Measurements from ENCODE around the gene ATXN7L1.
A peak's percentile ranks its signal among the peaks of the same experiment; 100 is the strongest.

The ATXN7L1 gene

DNA sequence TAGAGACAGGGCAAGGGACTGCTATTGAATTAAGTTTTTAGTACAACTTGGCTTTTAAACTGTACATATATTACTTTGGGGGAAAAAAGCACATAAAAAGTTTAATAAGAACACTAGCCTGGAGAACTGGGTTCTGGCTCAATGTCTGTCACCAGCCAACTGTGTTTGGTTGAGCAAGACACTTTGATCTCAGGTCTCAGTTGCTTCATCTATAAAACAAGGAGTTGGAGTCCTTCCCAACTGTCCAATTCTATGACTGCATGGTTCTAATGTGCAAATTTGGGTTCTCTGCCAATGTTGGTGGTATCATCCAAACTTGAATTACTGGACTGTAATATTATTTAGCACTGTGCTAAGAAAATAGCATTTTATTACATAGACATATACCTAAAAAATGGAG is 50.3 kb downstream of the ATXN7L1 start:
- DNase-seq: no peak

GRCh38 chr7:105825371-105825770 is 51.0 kb downstream of the ATXN7L1 start:
- no peak for DNase-seq

DNA sequence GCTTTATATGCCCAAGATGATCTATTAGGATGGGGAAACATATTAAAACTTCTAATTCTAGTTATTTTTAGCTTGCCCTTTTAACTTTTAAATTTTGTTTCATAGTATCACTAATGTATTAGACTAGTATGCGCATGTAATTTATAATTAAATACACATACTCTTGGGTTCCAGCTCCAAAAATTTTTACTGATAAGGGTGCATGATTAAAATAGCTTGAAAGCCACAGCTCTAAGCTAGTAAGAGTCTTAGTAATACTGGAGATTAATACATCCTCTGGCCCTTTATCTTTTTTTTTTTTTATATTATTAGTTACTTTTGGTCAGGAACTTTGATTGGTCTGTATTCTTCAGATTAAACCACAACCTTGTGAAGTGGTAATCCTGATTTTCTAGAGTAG is 53.6 kb downstream of the ATXN7L1 start:
- DNase-seq: no peak

- no peak for DNase-seq
These were observed 54.9 kb downstream of the ATXN7L1 start for GRCh38 chr7:105821527-105821926.

DNA sequence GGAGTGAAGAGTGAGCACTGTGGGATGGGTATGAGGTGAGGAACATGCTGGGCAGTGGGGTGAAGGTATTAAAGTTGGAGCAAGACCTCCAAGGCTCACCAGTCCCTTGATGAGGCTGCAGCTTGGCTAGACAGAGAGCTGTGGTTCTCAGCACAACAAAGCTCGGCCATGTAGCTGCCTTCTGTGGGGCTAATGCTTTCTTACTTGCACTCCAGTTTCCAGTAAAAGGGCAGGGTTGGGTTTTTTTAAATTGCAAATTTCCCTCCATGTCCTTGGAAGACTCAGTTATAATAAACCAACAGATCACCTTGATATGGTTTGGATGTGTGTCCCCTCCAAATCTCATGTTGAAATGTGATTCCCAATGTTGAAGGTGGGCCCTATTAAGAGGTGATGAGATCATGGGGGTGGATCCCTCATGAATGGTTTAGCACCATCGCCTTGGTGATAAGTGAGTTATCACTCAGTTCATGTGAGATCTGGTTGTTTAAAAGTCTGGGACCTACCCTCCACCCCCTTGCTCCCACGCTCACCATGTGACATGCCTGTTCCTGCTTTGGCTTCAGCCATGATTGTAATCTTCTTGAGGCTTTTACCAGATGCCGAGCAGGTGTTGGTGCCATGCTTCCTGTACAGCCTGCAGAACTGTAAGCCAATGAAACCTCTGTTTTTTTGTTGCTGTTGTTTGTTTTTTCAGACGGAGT is 55.9 kb downstream of the ATXN7L1 start:
- DNase-seq: no peak

GRCh38 chr7:105819559-105819958 is 56.8 kb downstream of the ATXN7L1 start:
- no peak for DNase-seq

DNA sequence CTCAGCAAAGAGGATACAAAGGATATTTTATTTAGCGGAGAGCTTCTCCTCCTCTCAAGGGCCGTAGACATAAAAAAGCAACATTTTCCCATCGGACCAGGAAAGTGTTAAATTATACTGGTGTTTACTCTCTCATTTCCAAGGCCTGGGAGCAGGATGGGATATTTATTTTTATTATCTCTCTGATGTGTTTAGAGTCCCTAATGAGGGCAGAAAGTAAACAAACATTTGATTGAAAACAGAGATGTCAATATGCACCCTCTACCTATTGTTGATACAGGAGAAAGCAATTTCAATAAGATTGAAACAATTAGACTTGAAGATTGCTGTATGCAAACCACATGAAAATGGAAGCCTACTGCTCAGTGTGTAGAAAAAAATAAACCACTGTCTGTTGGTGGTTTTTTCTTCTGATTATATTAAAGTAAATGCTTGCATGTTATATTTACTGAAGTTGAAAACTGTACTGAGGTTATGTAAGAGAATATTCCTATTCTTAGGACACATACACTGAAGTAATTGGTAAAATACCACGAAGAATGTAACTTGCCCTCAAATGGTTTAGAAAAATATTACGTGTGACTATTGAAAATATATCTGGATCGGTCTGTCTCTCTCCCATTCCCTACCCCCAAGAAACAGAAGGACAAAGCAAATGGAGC is 59.3 kb downstream of the ATXN7L1 start:
- DNase-seq: no peak

GRCh38 chr7:105816266-105816843 is 60.0 kb downstream of the ATXN7L1 start:
- no peak for DNase-seq

- DNase-seq: no peak
These were observed 60.8 kb downstream of the ATXN7L1 start for GRCh38 chr7:105815576-105815975.

- DNase-seq: no peak
These were observed 61.9 kb downstream of the ATXN7L1 start for GRCh38 chr7:105814481-105814880.

DNA sequence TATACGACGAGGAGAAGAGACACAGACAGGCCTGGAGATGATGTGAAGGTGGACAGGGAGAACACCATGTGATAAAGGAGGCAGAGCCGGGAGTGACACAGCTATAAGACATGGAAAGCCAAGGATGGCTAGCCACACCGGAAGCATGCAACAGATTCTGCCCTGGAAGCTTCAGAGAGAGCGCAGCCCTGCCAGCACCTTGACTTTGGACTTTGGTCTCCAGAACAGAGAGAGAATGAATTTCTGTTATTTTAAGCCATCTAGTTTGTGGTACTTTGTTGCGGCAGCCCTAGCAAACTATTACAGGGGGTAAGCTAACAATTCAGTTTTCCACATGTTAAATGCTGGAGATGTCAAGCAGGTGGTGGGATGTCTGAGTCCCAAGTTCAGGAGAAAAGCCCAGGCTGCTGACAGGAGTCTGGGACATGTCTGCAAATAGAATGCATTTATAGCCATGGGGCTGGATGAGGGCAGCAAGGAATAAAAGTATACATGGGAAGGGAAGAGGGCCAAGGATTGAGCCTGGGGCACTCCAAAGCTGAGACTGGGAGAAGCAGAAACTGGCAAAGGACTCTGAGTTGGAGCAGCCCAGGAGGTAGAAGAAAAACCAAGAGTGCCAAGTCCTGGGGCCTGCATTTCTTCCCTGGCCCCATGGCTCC is 65.1 kb downstream of the ATXN7L1 start:
- DNase-seq: no peak

DNA sequence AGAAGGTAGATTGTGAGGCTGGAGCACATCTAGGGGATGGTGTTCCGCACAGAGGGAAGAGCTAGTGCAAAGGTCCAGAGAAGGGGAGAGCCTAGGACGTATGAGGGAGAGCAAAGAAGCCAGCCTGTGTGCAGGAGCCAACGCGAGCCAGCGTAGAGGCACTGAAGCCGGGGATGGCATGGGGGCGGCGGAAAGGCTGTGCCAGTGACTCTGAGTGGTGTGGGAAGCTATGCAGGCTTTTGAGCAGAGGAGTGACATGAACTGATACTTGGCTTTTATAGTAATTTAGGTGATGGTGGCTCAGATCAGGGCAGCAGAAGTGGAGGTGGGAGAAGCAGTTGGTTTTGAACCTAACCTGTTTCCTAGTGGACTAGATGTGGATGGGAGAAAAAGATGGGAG is 65.8 kb downstream of the ATXN7L1 start:
- no peak for DNase-seq

- DNase-seq: peak; percentile 77
These were observed 67.5 kb downstream of the ATXN7L1 start for GRCh38 chr7:105808703-105809590.

DNA sequence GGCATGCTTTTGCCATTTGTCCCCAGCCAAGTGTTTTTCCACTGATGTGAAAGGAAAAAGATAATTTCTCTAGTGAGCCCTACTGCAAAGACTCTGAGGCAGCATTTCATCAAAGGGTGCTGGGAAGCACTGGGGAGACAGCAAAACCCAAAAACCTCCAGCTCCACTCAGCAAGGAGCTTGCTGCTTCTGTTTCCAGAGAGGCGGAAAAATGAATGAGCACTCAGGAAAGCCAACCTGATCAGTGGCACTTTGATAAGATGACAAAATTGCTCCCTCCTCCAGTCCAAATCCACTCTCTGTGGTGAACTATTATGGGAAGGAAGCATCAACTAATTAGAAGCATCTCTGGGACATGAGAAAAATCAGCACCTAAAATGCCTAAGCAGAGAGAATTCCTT is 68.2 kb downstream of the ATXN7L1 start:
- no peak for DNase-seq

GRCh38 chr7:105807448-105807762 is 69.0 kb downstream of the ATXN7L1 start:
- DNase-seq: peak; percentile 19

- DNase-seq: peak; percentile 55
These were observed 69.6 kb downstream of the ATXN7L1 start for GRCh38 chr7:105806592-105807447.

GRCh38 chr7:105805447-105806019 is 70.9 kb downstream of the ATXN7L1 start:
- DNase-seq: no peak

DNA sequence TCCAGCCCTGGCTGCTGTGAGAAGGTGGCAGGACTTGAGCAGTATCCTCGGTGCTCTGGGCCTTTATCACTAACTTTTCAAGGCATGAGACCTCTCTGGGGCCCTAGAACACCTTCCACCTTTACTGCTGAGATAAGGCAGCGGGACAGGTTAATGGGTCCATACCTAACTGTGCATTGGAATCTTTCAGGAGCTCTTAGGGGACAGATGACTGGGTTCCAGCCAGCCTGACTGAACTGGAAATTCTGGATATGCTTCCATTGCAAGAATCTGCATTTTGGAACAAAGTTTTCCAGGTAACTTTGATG is 73.0 kb downstream of the ATXN7L1 start:
- DNase-seq: no peak

GRCh38 chr7:105802604-105803428 is 73.6 kb downstream of the ATXN7L1 start:
- DNase-seq: no peak

- no peak for DNase-seq
These were observed 75.4 kb downstream of the ATXN7L1 start for GRCh38 chr7:105800849-105801534.
